ENCODE data around the gene GNAI3. TPM values are rescaled to one million over a fixed set of nuclear protein-coding genes. Genes with fewer than 3 reads are reported as not detected.

The GNAI3 gene
- total and polyA plus RNA-seq, 2 donors (not counting 3 experiments of a cell fraction or from before 2014, with no cell fraction given): 5.0 to 14.0 TPM

GRCh38 chr1:109521002-109521951 lies 27.1 kb upstream of the GNAI3 start:
- no TSS peak for BruUV-seq (replicated peaks)
- TF ChIP-seq POLR2AphosphoS5 (IDR thresholded peaks at IDR 0.05; ENCODE audit: insufficient read depth, low read depth, low read length) (no peak), GATA2 (IDR thresholded peaks at IDR 0.05; ENCODE audit: insufficient read depth, insufficient read length, low read depth, low read length) (no peak), JUN (IDR thresholded peaks at IDR 0.05; ENCODE audit: borderline replicate concordance, insufficient read depth, insufficient read length, low read depth) (no peak), EZH2 (IDR thresholded peaks at IDR 0.05; ENCODE audit: borderline replicate concordance, low read depth, low read length, severe bottlenecking) (no peak), FOS (IDR thresholded peaks at IDR 0.05; ENCODE audit: borderline replicate concordance, insufficient read depth, low read length) (no peak), POLR2A (IDR thresholded peaks at IDR 0.05; ENCODE audit: low read depth, low read length) (no peak), MYC (IDR thresholded peaks at IDR 0.05; ENCODE audit: low read depth, low read length) (no peak), CTCF (IDR thresholded peaks at IDR 0.05; ENCODE audit: extremely low read depth in 1 of 2, insufficient read depth in 1 of 2, low read depth in 1 of 2, low read length in 2 of 2) (no peak), MAX (IDR thresholded peaks at IDR 0.05; ENCODE audit: insufficient read depth, insufficient read length) (no peak)
- H3K9me3 ChIP-seq (replicated peaks; ENCODE audit: control insufficient read depth, insufficient read depth, low read length): no peaks in the 10 kb centered on the region
- no peaks in the 10 kb centered on the region for H3K36me3 ChIP-seq (ENCODE audit: control insufficient read depth in 2 of 2, extremely low read depth in 1 of 2, insufficient read depth in 2 of 2, low read length in 2 of 2)
- no peak overlapping the region for H3K4me2 ChIP-seq (ENCODE audit: insufficient read depth, low read length)
- H3K9ac ChIP-seq (replicated peaks; ENCODE audit: extremely low read depth, insufficient read depth, low read length): no peak overlapping the region
- H3K9me1 ChIP-seq (replicated peaks; ENCODE audit: control insufficient read depth, extremely low read depth, insufficient read depth, low read length): no peaks in the 10 kb centered on the region
- no peak overlapping the region for H3K4me3 ChIP-seq (replicated peaks in 1 of 3; ENCODE audit: insufficient read depth in 1 of 3, low read depth in 1 of 3, low read length in 3 of 3)
- H4K20me1 ChIP-seq (replicated peaks; ENCODE audit: control insufficient read depth, extremely low read depth, insufficient read depth, low read length): no peaks in the 10 kb centered on the region
- CTCF ChIA-PET: interaction anchor here (0.9 to 3.1 kb wide), 3 partner anchors 9 to 11 kb away, joined by 3 to 22 read pairs (median 15); no protein-coding TSS in a partner anchor
- no peaks in the 10 kb centered on the region for H3K4me1 ChIP-seq (ENCODE audit: control insufficient read depth, extremely low read depth, insufficient read depth, low read length)
- intact Hi-C loops (cut with micrococcal nuclease) (no loop called here), dilution Hi-C loops (cut with MboI; ENCODE audit: extremely low pct_ligation_motif_present, low sequenced_read_pairs) (no loop called here)
- no peak overlapping the region for H3K27ac ChIP-seq (ENCODE audit: insufficient read depth, low read depth, low read length)
- peaks cover 16 to 18% of the 10 kb centered on the region in 2 experiments for H3K27me3 ChIP-seq (ENCODE audit: control insufficient read depth in 2 of 2, insufficient read depth in 2 of 2, low read length in 2 of 2)
- POLR2A ChIA-PET: no interaction called here
- no peak for DNase-seq (ENCODE audit: low read depth, low spot score)
- FAIRE-seq: no peak
- no peak overlapping the region for H2AFZ ChIP-seq (ENCODE audit: low read depth, low read length)
- H3K79me2 ChIP-seq (ENCODE audit: control insufficient read depth, insufficient read depth, low read length): no peaks in the 10 kb centered on the region

All from endothelial cell of umbilical vein (primary cell).